CD4-positive, CD25-positive, alpha-beta regulatory T cell (primary cell): ENCODE results near the gene EIF4EBP2. TPM values are rescaled to one million over a fixed set of nuclear protein-coding genes. Genes with fewer than 3 reads are reported as not detected.

Experiments
- ATAC-seq, 2 donors: fragments of 150-1000 bp; cut with Tn5 transposase; one replicate each; pipeline ENCODE4 v1.10.0; 2021; ENCODE audit warnings: low read depth in 2 of 2, moderate number of reproducible peaks in 2 of 2, moderate library complexity in 1 of 2
- DNase-seq, 3 donors: peaks; one replicate each; pipeline versions ENCODE4 v3.0.0 to v3.0.0-alpha.2; 2012 to 2022; ENCODE audit warnings: mixed read lengths in 1 of 3
- H3K27ac ChIP-seq: one replicate; pipeline ENCODE4 v1.7.0; 2013; ENCODE audit warnings: mild to moderate bottlenecking, low read length; ENCODE audit not compliant: insufficient read depth, poor library complexity, severe bottlenecking
- H3K27me3 ChIP-seq: one replicate; pipeline ENCODE4 v1.7.0; 2013; ENCODE audit warnings: low read length; ENCODE audit not compliant: control insufficient read depth, insufficient read depth
- H3K36me3 ChIP-seq: one replicate; pipeline ENCODE4 v1.7.0; 2013; ENCODE audit warnings: mild to moderate bottlenecking, low read length, moderate library complexity; ENCODE audit not compliant: control insufficient read depth, insufficient read depth
- H3K4me1 ChIP-seq: 2 replicates; pipeline ENCODE4 v1.7.0; 2013; ENCODE audit warnings: mild to moderate bottlenecking, low read length; ENCODE audit not compliant: insufficient read depth, control insufficient read depth, poor library complexity, severe bottlenecking
- H3K4me3 ChIP-seq: one replicate; pipeline ENCODE4 v1.7.0; 2013; ENCODE audit warnings: low read depth, mild to moderate bottlenecking, low read length, moderate library complexity
- H3K9me3 ChIP-seq, 2 experiments: 1 replicate in 1 of 2; 2 replicates in 1 of 2; pipeline ENCODE4 v1.7.0; 2013; ENCODE audit warnings: low read length in 2 of 2, mild to moderate bottlenecking in 1 of 2, moderate library complexity in 1 of 2; ENCODE audit not compliant: control insufficient read depth in 2 of 2
- H3K27ac Mint-ChIP-seq, 3 donors: one replicate each; pipeline ENCODE4 v1.8.0; 2020 to 2022; ENCODE audit warnings: mild to moderate bottlenecking in 3 of 3, mixed read lengths in 3 of 3, moderate library complexity in 2 of 3
- H3K27me3 Mint-ChIP-seq: one replicate; pipeline ENCODE4 v1.8.0; 2022; ENCODE audit warnings: mild to moderate bottlenecking, mixed read lengths
- H3K36me3 Mint-ChIP-seq: one replicate; pipeline ENCODE4 v1.8.0; 2020; ENCODE audit warnings: mixed read lengths
- H3K4me1 Mint-ChIP-seq, 4 donors: one replicate each; pipeline ENCODE4 v1.8.0; 2020 to 2022; ENCODE audit warnings: mixed read lengths in 4 of 4, mild to moderate bottlenecking in 1 of 4
- H3K4me3 Mint-ChIP-seq, 4 donors: one replicate each; pipeline ENCODE4 v1.8.0; 2020 to 2022; ENCODE audit warnings: mild to moderate bottlenecking in 4 of 4, mixed read lengths in 4 of 4, moderate library complexity in 3 of 4
- H3K9me3 Mint-ChIP-seq, 7 donors: one replicate each; pipeline ENCODE4 v1.8.0; 2020 to 2022; ENCODE audit warnings: mixed read lengths in 7 of 7, mild to moderate bottlenecking in 3 of 7, moderate library complexity in 2 of 7
- polyA plus RNA-seq, 4 donors: library from polyadenylated mRNA; unstranded; fragments of 300-500 nt; fragmentation: Illumina TruSeq; gene quantifications; one replicate each; pipeline ENCODE4 v1.2.3, GENCODE V29; 2021
- total RNA-seq: library from RNA; stranded (reverse); gene quantifications from one replicate; pipeline ENCODE4 v1.2.3, GENCODE V29; 2022

Gene EIF4EBP2
- total and polyA plus RNA-seq, 5 donors from 2014 or later: 53.1 to 86.4 (median 84.7) TPM

GRCh38 chr10:70472799-70473454 is 69.0 kb downstream of the EIF4EBP2 start:
- no peak for ATAC-seq
- Mint-ChIP-seq H3K9me3 (no peaks in the 10 kb centered on the region), H3K4me1 (peaks cover 0 to 25% (median 11%) of the 10 kb centered on the region in 4 donors), H3K27me3 (peaks cover 16% of the 10 kb centered on the region), H3K27ac (no peak overlapping the region), H3K4me3 (no peak overlapping the region), H3K36me3 (no peaks in the 10 kb centered on the region)
- H3K4me1 ChIP-seq: peaks cover 15% of the 10 kb centered on the region
- no peak for DNase-seq
- H3K27ac ChIP-seq: no peak overlapping the region
- H3K27me3 ChIP-seq: peaks cover 4% of the 10 kb centered on the region
- H3K36me3 ChIP-seq: no peaks in the 10 kb centered on the region
- H3K9me3 ChIP-seq: no peaks in the 10 kb centered on the region
- no peak overlapping the region for H3K4me3 ChIP-seq

DNA sequence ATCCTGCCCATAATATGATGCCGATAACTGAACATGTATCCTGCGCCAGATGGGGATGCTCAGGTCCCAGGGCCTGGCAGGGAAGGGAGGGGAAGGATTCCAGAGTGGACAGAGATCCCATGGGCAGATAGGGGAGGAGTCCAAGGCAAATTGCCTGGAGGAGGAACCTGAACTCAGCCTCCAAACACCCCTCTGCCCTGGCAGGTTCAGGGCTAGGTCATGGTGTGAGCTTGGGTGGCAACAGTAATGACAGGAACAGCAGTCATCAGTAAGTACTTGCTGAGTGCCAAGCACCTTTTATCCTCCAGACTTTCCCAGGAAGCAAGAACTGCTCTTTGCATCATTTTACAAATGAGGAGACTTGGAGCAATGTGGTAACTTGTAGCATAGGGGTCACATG is 70.8 kb downstream of the EIF4EBP2 start:
- Histone ChIP-seq H3K27ac (no peak overlapping the region), H3K9me3 (no peaks in the 10 kb centered on the region), H3K4me3 (no peak overlapping the region), H3K27me3 (peaks cover 4% of the 10 kb centered on the region), H3K4me1 (peaks cover 34% of the 10 kb centered on the region), H3K36me3 (no peaks in the 10 kb centered on the region)
- H3K27ac Mint-ChIP-seq: no peak overlapping the region
- no peaks in the 10 kb centered on the region for H3K36me3 Mint-ChIP-seq
- ATAC-seq (no peak), DNase-seq (no peak)
- H3K27me3 Mint-ChIP-seq: peaks cover 23% of the 10 kb centered on the region
- peaks cover 2 to 33% (median 16%) of the 10 kb centered on the region in 4 donors for H3K4me1 Mint-ChIP-seq
- peak overlapping the region in 1 of 4 donors; percentile 36 for H3K4me3 Mint-ChIP-seq
- no peaks in the 10 kb centered on the region for H3K9me3 Mint-ChIP-seq

DNA sequence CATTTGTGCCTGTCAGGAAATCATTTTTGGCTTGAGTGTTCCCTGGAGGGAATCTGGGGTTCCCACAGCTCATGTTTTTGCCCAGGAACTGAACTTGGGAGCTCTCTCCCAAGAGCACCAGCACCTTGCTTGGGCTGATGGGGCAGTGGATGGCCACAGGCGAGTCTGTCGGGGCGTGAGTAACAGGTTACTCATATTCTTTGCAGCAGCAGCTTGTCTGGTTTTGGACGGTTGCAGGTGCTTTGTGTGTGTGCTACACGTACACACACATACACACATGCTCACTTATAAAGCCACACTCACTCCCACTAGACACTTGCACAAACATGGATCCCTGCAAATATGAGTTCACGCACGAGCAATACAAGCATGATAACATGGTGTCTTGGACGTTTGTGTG is 71.7 kb downstream of the EIF4EBP2 start:
- Histone ChIP-seq H3K9me3 (no peaks in the 10 kb centered on the region), H3K4me1 (peaks cover 43% of the 10 kb centered on the region), H3K36me3 (no peaks in the 10 kb centered on the region), H3K4me3 (no peak overlapping the region), H3K27ac (no peak overlapping the region), H3K27me3 (peaks cover 4% of the 10 kb centered on the region)
- peak overlapping the region in 1 of 3 donors; percentile 12 for H3K27ac Mint-ChIP-seq
- H3K36me3 Mint-ChIP-seq: no peaks in the 10 kb centered on the region
- H3K4me3 Mint-ChIP-seq: no peak overlapping the region
- no peak for DNase-seq
- peaks cover 7 to 41% (median 24%) of the 10 kb centered on the region in 4 donors for H3K4me1 Mint-ChIP-seq
- H3K27me3 Mint-ChIP-seq: peaks cover 28% of the 10 kb centered on the region
- no peaks in the 10 kb centered on the region for H3K9me3 Mint-ChIP-seq
- no peak for ATAC-seq

GRCh38 chr10:70476249-70477035 is 72.5 kb downstream of the EIF4EBP2 start:
- Histone ChIP-seq H3K9me3 (no peaks in the 10 kb centered on the region), H3K4me1 (peaks cover 45% of the 10 kb centered on the region), H3K36me3 (no peaks in the 10 kb centered on the region), H3K4me3 (no peak overlapping the region), H3K27ac (no peak overlapping the region), H3K27me3 (peaks cover 2% of the 10 kb centered on the region)
- peak overlapping the region in 2 of 3 donors; percentile 26 to 52 for H3K27ac Mint-ChIP-seq
- H3K36me3 Mint-ChIP-seq: no peaks in the 10 kb centered on the region
- H3K27me3 Mint-ChIP-seq: peaks cover 28% of the 10 kb centered on the region
- ATAC-seq (no peak), DNase-seq (no peak)
- H3K4me1 Mint-ChIP-seq: peaks cover 7 to 49% (median 26%) of the 10 kb centered on the region in 4 donors
- H3K9me3 Mint-ChIP-seq: no peaks in the 10 kb centered on the region
- peak overlapping the region in 3 of 4 donors; percentile 59 to 71 (median 61) for H3K4me3 Mint-ChIP-seq

- DNase-seq (peak; percentile 57 to 86 (median 66)), ATAC-seq (peak; percentile 85 to 86)
- no peak overlapping the region for H3K27ac ChIP-seq
- no peak overlapping the region for H3K4me3 ChIP-seq
- H3K27me3 ChIP-seq: peaks cover 2% of the 10 kb centered on the region
- no peaks in the 10 kb centered on the region for H3K36me3 ChIP-seq
- H3K27ac Mint-ChIP-seq: peak overlapping the region in 2 of 3 donors; percentile 52 to 55
- H3K9me3 ChIP-seq: no peaks in the 10 kb centered on the region
- peak overlapping the region; percentile 61 to 84 (median 76) for H3K4me3 Mint-ChIP-seq
- H3K4me1 Mint-ChIP-seq: peaks cover 7 to 55% (median 26%) of the 10 kb centered on the region in 4 donors
- H3K36me3 Mint-ChIP-seq: no peaks in the 10 kb centered on the region
- no peaks in the 10 kb centered on the region for H3K9me3 Mint-ChIP-seq
- peaks cover 28% of the 10 kb centered on the region for H3K27me3 Mint-ChIP-seq
- H3K4me1 ChIP-seq: peaks cover 45% of the 10 kb centered on the region
These were observed 73.8 kb downstream of the EIF4EBP2 start for GRCh38 chr10:70477661-70478162.

Other genes with a start within 250 kb of the EIF4EBP2 start
- gene SAR1A, start 233.6 kb upstream of the EIF4EBP2 start, total RNA-seq: 108 TPM
- 10 to 100 TPM; 14.5 to 46.4 (median 31.1) TPM for gene SAR1A, start 233.6 kb upstream of the EIF4EBP2 start, polyA plus RNA-seq
- 54.3 TPM for gene PPA1, start 170.7 kb upstream of the EIF4EBP2 start, total RNA-seq
- 100 to 1,000 TPM; 142 to 232 (median 167) TPM for gene PPA1, start 170.7 kb upstream of the EIF4EBP2 start, polyA plus RNA-seq
- not detected for gene NPFFR1, start 120.1 kb upstream of the EIF4EBP2 start, total RNA-seq
- gene NPFFR1, start 120.1 kb upstream of the EIF4EBP2 start, polyA plus RNA-seq: not detected
- 2.3 TPM for gene LRRC20, start 21.5 kb upstream of the EIF4EBP2 start, total RNA-seq
- gene LRRC20, start 21.5 kb upstream of the EIF4EBP2 start, polyA plus RNA-seq: 1 to 10 TPM in 3 of 4 donors, under 1 TPM in 1; 0.93 to 3.1 (median 1.8) TPM
- not detected for gene NODAL, start 37.5 kb downstream of the EIF4EBP2 start, total RNA-seq
- gene NODAL, start 37.5 kb downstream of the EIF4EBP2 start, polyA plus RNA-seq: under 1 TPM in 3 of 4 donors, not detected in 1; 0.09 to 0.22 (median 0.17) TPM
- not detected for gene PALD1, start 74.6 kb downstream of the EIF4EBP2 start, total RNA-seq
- gene PALD1, start 74.6 kb downstream of the EIF4EBP2 start, polyA plus RNA-seq: not detected
- gene PRF1, start 198.6 kb downstream of the EIF4EBP2 start, total RNA-seq: 32.4 TPM
- 100 to 1,000 TPM; 130 to 187 (median 154) TPM for gene PRF1, start 198.6 kb downstream of the EIF4EBP2 start, polyA plus RNA-seq